ENCODE data around the gene KCNK1.

KCNK1 gene

GRCh38 chr1:233671286-233671685 lies 57.4 kb downstream of the KCNK1 start:
- TF ChIP-seq, protein P1, sequence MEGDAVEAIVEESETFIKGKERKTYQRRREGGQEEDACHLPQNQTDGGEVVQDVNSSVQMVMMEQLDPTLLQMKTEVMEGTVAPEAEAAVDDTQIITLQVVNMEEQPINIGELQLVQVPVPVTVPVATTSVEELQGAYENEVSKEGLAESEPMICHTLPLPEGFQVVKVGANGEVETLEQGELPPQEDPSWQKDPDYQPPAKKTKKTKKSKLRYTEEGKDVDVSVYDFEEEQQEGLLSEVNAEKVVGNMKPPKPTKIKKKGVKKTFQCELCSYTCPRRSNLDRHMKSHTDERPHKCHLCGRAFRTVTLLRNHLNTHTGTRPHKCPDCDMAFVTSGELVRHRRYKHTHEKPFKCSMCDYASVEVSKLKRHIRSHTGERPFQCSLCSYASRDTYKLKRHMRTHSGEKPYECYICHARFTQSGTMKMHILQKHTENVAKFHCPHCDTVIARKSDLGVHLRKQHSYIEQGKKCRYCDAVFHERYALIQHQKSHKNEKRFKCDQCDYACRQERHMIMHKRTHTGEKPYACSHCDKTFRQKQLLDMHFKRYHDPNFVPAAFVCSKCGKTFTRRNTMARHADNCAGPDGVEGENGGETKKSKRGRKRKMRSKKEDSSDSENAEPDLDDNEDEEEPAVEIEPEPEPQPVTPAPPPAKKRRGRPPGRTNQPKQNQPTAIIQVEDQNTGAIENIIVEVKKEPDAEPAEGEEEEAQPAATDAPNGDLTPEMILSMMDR (IDR thresholded peaks at IDR 0.05; ENCODE audit: control insufficient read depth, extremely low read depth, insufficient read depth), result no peak
- no peak for DNase-seq (ENCODE audit: low read depth)
- H3K4me3 ChIP-seq (ENCODE audit: low read depth, low read length), result no peak overlapping the region

DNA sequence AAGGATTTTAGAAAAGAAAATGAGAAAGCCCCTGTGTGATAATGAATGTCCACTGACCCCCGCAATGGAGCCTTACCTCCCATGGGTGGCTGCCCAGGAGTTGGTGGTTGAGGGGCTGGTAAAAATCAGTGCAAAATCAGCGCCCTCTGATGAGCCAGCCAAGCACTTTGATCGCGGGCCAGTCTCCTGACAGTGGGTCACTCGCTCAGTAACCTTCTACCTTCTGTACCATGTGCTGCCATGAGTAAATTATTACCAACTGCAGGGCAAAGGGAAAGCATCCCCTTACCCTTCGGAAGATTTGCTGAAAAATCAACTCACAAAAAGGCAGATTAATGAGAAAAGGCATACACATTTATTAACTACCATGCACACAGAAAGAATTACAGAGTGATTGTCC lies 58.8 kb downstream of the KCNK1 start:
- no peak overlapping the region for H3K4me3 ChIP-seq (ENCODE audit: low read depth, low read length)
- TF ChIP-seq, protein P1 (IDR thresholded peaks at IDR 0.05; ENCODE audit: control insufficient read depth, extremely low read depth, insufficient read depth), result no peak
- no peak for DNase-seq (ENCODE audit: low read depth)

GRCh38 chr1:233673261-233673946 lies 59.5 kb downstream of the KCNK1 start:
- no peak for DNase-seq (ENCODE audit: low read depth)
- TF ChIP-seq, protein P1 (IDR thresholded peaks at IDR 0.05; ENCODE audit: control insufficient read depth, extremely low read depth, insufficient read depth), result no peak
- H3K4me3 ChIP-seq (ENCODE audit: low read depth, low read length), result no peak overlapping the region

DNA sequence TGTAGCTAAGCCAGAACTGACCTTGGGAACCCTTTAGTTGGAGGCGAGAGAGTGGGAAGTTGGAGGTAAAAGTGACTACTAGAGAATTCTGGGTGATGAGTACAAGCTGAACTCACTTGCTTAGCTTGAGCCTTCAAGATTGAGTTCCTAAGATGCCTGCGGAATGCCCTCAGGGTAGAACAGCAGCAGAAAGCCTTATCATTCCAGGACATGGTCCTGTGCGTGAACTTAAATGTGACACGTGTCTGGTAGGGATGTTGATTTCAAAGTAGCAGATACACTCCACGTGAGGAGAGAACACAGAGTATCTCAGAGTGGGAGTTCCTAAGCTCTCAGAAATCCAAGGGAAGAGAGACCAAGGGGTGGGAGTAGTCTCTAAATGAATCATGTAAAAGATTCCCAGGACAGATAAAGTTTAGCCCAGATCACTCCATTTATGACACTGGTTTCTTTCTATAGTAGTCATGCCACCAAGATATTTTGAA lies 60.1 kb downstream of the KCNK1 start:
- no peak overlapping the region for H3K4me3 ChIP-seq (ENCODE audit: low read depth, low read length)
- TF ChIP-seq, protein P1 (IDR thresholded peaks at IDR 0.05; ENCODE audit: control insufficient read depth, extremely low read depth, insufficient read depth), result no peak
- no peak for DNase-seq (ENCODE audit: low read depth)

- DNase-seq (ENCODE audit: low read depth), result no peak
- TF ChIP-seq, protein P1 (IDR thresholded peaks at IDR 0.05; ENCODE audit: control insufficient read depth, extremely low read depth, insufficient read depth), result no peak
- H3K4me3 ChIP-seq (ENCODE audit: low read depth, low read length), result no peak overlapping the region
Measured at GRCh38 chr1:233675446-233675845, 61.5 kb downstream of the KCNK1 start.

DNA sequence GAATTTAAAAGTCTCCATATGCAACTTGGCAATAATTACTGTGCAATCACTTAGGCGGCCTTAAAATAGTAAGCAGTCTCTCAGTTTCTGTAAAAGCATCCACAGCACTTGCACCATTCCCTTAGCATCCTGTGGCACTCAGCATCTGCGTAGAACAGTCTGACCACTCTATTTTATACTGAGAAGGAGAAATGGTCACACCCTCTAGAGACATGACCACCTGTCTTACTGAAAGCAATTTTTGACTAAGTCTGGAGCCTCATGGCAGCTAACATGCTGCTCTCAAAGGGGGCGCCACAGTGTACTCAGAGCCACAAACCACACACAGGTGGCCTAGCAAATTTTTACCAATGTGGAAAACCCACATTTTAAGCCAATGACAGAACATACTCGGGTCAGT lies 62.0 kb downstream of the KCNK1 start:
- H3K4me3 ChIP-seq (ENCODE audit: low read depth, low read length), result no peak overlapping the region
- DNase-seq (ENCODE audit: low read depth), result no peak
- TF ChIP-seq, protein P1 (IDR thresholded peaks at IDR 0.05; ENCODE audit: control insufficient read depth, extremely low read depth, insufficient read depth), result no peak

Measured in LNCaP clone FGC (cell line).